Ishikawa (cell line): ENCODE results near the gene DDX41.

Experiments used
- CEBPB ChIP-seq: IDR thresholded peaks from 2 replicates; pipeline ENCODE4 v1.6.1; 2012
- EGR1 ChIP-seq: IDR thresholded peaks from 2 replicates; pipeline ENCODE4 v1.6.1; 2012
- EP300 ChIP-seq: IDR thresholded peaks from 2 replicates; pipeline ENCODE4 v1.6.1; 2012; ENCODE audit warnings: borderline replicate concordance
- FOXM1 ChIP-seq: IDR thresholded peaks from 2 replicates; pipeline ENCODE4 v1.6.1; 2012; ENCODE audit warnings: low read depth, borderline replicate concordance
- MAX ChIP-seq: IDR thresholded peaks from 2 replicates; pipeline ENCODE4 v1.6.1; 2012
- RAD21 ChIP-seq: IDR thresholded peaks from 2 replicates; pipeline ENCODE4 v1.6.1; 2012; ENCODE audit warnings: low read depth
- TAF1 ChIP-seq: IDR thresholded peaks from 2 replicates; pipeline ENCODE4 v1.6.1; 2012; ENCODE audit warnings: low read depth, mild to moderate bottlenecking
- TEAD4 ChIP-seq: IDR thresholded peaks from 2 replicates; pipeline ENCODE4 v1.6.1; 2012
- USF1 ChIP-seq: IDR thresholded peaks from 2 replicates; pipeline ENCODE4 v1.6.1; 2012
- YY1 ChIP-seq: IDR thresholded peaks from 2 replicates; pipeline ENCODE4 v1.6.1; 2012; ENCODE audit warnings: low read depth

- TF ChIP-seq YY1 (no peak), USF1 (no peak), TAF1 (no peak), TEAD4 (no peak), EP300 (no peak), EGR1 (no peak), CEBPB (no peak), RAD21 (no peak), FOXM1 (no peak), MAX (no peak)
These were observed 14.7 kb downstream of the DDX41 start for GRCh38 chr5:177501874-177502678.
